IMR-90 (cell line): ENCODE measurements around the gene PMS1.

Experiments
- CEBPB ChIP-seq: IDR thresholded peaks from 2 replicates; pipeline ENCODE4 v1.6.1; 2012; ENCODE audit warnings: low read depth, low read length, improper control_type of control experiment
- ELK1 ChIP-seq: fragments of 150-350 bp; IDR thresholded peaks from 2 replicates; pipeline ENCODE4 v1.6.1; 2016; ENCODE audit warnings: low read depth, mild to moderate bottlenecking, low read length, moderate library complexity, borderline replicate concordance
- NFE2L2 ChIP-seq: fragments of 150-350 bp; IDR thresholded peaks from 2 replicates; pipeline ENCODE4 v1.6.1; 2016; ENCODE audit warnings: low read depth, mild to moderate bottlenecking, low read length
- POLR2A ChIP-seq: IDR thresholded peaks from 2 replicates; pipeline ENCODE4 v1.6.1; 2012; ENCODE audit warnings: mild to moderate bottlenecking, low read depth, low read length
- RAD21 ChIP-seq: IDR thresholded peaks from 2 replicates; pipeline ENCODE4 v1.6.1; 2012; ENCODE audit warnings: low read length, improper control_type of control experiment
- RCOR1 ChIP-seq: IDR thresholded peaks from 2 replicates; pipeline ENCODE4 v1.6.1; 2012; ENCODE audit warnings: mild to moderate bottlenecking, low read length, improper control_type of control experiment; ENCODE audit not compliant: insufficient replicate concordance
- SMC3 ChIP-seq: fragments of 150-350 bp; IDR thresholded peaks from 2 replicates; pipeline ENCODE4 v1.6.1; 2016; ENCODE audit warnings: low read depth, mild to moderate bottlenecking, antibody characterized with exemption, low read length, moderate library complexity
- TF ChIP-seq, protein P1 (sequence below): conservative IDR thresholded peaks from 2 replicates; pipeline ENCODE4 v1.5.1; 2012; ENCODE audit warnings: mild to moderate bottlenecking, low read depth, low read length, improper control_type of control experiment

GRCh38 chr2:189762229-189762550 lies 22.1 kb upstream of the PMS1 start:
- TF ChIP-seq RCOR1, result no peak
- TF ChIP-seq POLR2A, result no peak
- TF ChIP-seq NFE2L2, result no peak
- TF ChIP-seq, protein P1, sequence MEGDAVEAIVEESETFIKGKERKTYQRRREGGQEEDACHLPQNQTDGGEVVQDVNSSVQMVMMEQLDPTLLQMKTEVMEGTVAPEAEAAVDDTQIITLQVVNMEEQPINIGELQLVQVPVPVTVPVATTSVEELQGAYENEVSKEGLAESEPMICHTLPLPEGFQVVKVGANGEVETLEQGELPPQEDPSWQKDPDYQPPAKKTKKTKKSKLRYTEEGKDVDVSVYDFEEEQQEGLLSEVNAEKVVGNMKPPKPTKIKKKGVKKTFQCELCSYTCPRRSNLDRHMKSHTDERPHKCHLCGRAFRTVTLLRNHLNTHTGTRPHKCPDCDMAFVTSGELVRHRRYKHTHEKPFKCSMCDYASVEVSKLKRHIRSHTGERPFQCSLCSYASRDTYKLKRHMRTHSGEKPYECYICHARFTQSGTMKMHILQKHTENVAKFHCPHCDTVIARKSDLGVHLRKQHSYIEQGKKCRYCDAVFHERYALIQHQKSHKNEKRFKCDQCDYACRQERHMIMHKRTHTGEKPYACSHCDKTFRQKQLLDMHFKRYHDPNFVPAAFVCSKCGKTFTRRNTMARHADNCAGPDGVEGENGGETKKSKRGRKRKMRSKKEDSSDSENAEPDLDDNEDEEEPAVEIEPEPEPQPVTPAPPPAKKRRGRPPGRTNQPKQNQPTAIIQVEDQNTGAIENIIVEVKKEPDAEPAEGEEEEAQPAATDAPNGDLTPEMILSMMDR, result no peak
- TF ChIP-seq RAD21, result no peak
- no peak for TF ChIP-seq ELK1
- no peak for TF ChIP-seq CEBPB
- TF ChIP-seq SMC3, result no peak
